ENCODE measurements around the gene CDT1. TPM values are rescaled to one million over a fixed set of nuclear protein-coding genes. Genes with fewer than 3 reads are reported as not detected.

CDT1 gene
- total and polyA plus RNA-seq, 10 of the 15 experiments (the other 5 are each of a cell fraction or from before 2014, with no cell fraction given) = 0.50 to 87.6 (median 8.8) TPM

- TF ChIP-seq CHD2 (IDR thresholded peaks at IDR 0.05; ENCODE audit: borderline replicate concordance, low read depth, low read length) (no peak), RFX5 (IDR thresholded peaks at IDR 0.05; ENCODE audit: low read depth, low read length) (no peak), RUNX3 (IDR thresholded peaks at IDR 0.05; ENCODE audit: low read length) (no peak), PAX8 (IDR thresholded peaks at IDR 0.05) (no peak), RELA (IDR thresholded peaks at IDR 0.05; ENCODE audit: borderline replicate concordance, partially characterized antibody) (no peak), ZNF207 (IDR thresholded peaks at IDR 0.05; ENCODE audit: borderline replicate concordance) (no peak), JUNB (IDR thresholded peaks at IDR 0.05) (peak; percentile 21; the same call in 1 of the 2 replicates), IRF5 (IDR thresholded peaks at IDR 0.05; ENCODE audit: borderline replicate concordance) (no peak), JUND (IDR thresholded peaks at IDR 0.05; ENCODE audit: low read depth, low read length) (no peak), SUPT20H (IDR thresholded peaks at IDR 0.05; ENCODE audit: borderline replicate concordance, control insufficient read depth, low read depth, low read length) (no peak), CHD4 (IDR thresholded peaks at IDR 0.05) (no peak), MXI1 (IDR thresholded peaks at IDR 0.05; ENCODE audit: low read depth, low read length) (peak; percentile 83), BCL11A (IDR thresholded peaks at IDR 0.05; ENCODE audit: low read depth, low read length) (no peak), HDAC2 (IDR thresholded peaks at IDR 0.05) (no peak), PKNOX1 (IDR thresholded peaks at IDR 0.05) (peak; percentile 33; the same call in 1 of the 2 replicates), NKRF (conservative IDR thresholded peaks at IDR 0.05) (peak; percentile 6; the same call in 1 of the 2 replicates), CEBPZ (IDR thresholded peaks at IDR 0.05; ENCODE audit: low read depth, low read length) (no peak), ESRRA (IDR thresholded peaks at IDR 0.05; ENCODE audit: low read length) (no peak), SMAD1 (IDR thresholded peaks at IDR 0.05; ENCODE audit: low read depth, partially characterized antibody) (no peak), MLLT1 (IDR thresholded peaks at IDR 0.05) (no peak)
Observed at GRCh38 chr16:88781140-88782077, 22.2 kb upstream of the CDT1 start (continued).
